A549 (cell line): ENCODE measurements around the gene PNMT. TPM values are rescaled to one million over a fixed set of nuclear protein-coding genes. Genes with fewer than 3 reads are reported as not detected.
A peak's percentile ranks its signal among the peaks of the same experiment; 100 is the strongest.

Source experiments
- ATAC-seq, 2 experiments: fragments of 200-7000 bp in 1 of 2; fragments of >200 bp in 1 of 2; cut with Nextera tagmentation in 1 of 2; cut with Tn5 transposase in 1 of 2; 3 replicates each; pipeline versions ENCODE4 v1.8.0 to v1.9.1; 2018 to 2020; ENCODE audit warnings: mild to moderate bottlenecking in 1 of 2, moderate library complexity in 1 of 2
- CTCF ChIA-PET: fragments of 300-600 bp; sonication (Branson Sonifier 250); formaldehyde crosslinking; extraction: SDS; loops from one replicate; lab custom pipeline; 2021; ENCODE audit warnings: antibody characterized with exemption, inconsistent platforms; lab: Yijun Ruan, JAX
- POLR2A ChIA-PET: fragments of 350-600 bp; formaldehyde crosslinking; extraction: SDS; loops from one replicate; lab custom pipeline; 2021; ENCODE audit warnings: antibody characterized with exemption, inconsistent platforms; lab: Yijun Ruan, JAX
- DNase-seq, 2 experiments: peaks; one replicate each; pipeline versions ENCODE4 v3.0.0 to v3.0.0-alpha.2; 2011 to 2016; ENCODE audit warnings: low read depth in 1 of 2, low spot score in 1 of 2
- FAIRE-seq: peaks from 2 replicates; lab custom pipeline; 2011; peaks lifted over from hg19 to GRCh38; lab: Jason Lieb, UNC
- H3K27ac ChIP-seq, 2 experiments: fragments of >200 bp; sonication (Bioruptor Twin); formaldehyde crosslinking; 3 replicates each; pipeline ENCODE4 v1.5.1; 2016 to 2017
- H3K4me1 ChIP-seq: fragments of >200 bp; sonication (Bioruptor Twin); formaldehyde crosslinking; 3 replicates; pipeline ENCODE4 v1.6.1; 2016
- H3K4me2 ChIP-seq: fragments of >200 bp; sonication (Bioruptor Twin); formaldehyde crosslinking; 3 replicates; pipeline ENCODE4 v1.6.1; 2016
- H3K4me3 ChIP-seq: fragments of >200 bp; sonication (Bioruptor Twin); formaldehyde crosslinking; 3 replicates; pipeline ENCODE4 v1.5.1; 2016
- H3K9me3 ChIP-seq: fragments of >200 bp; sonication (Bioruptor Twin); formaldehyde crosslinking; 3 replicates; pipeline ENCODE4 v1.6.1; 2016
- BHLHE40 ChIP-seq: IDR thresholded peaks from 2 replicates; pipeline ENCODE4 v1.6.1; 2012; ENCODE audit warnings: low read depth, low read length, inconsistent platforms
- CBX2 ChIP-seq: fragments of 200-600 bp; sonication (generic); IDR thresholded peaks from 2 replicates; pipeline ENCODE4 v1.6.1; 2016; ENCODE audit warnings: low read depth, mild to moderate bottlenecking, borderline replicate concordance
- CBX8 ChIP-seq: fragments of 200-600 bp; sonication (generic); IDR thresholded peaks from 2 replicates; pipeline ENCODE4 v1.6.1; 2016
- CHD2 ChIP-seq: fragments of 150-350 bp; IDR thresholded peaks from 2 replicates; pipeline ENCODE4 v1.6.1; 2014; ENCODE audit warnings: low read length; ENCODE audit not compliant: partially characterized antibody
- CTCF ChIP-seq: fragments of >200 bp; sonication (Bioruptor Twin); formaldehyde crosslinking; IDR thresholded peaks from 3 replicates; pipeline ENCODE4 v1.5.1; 2016
- EHMT2 ChIP-seq: fragments of 200-600 bp; sonication (generic); IDR thresholded peaks from 2 replicates; pipeline ENCODE4 v1.6.1; 2016; ENCODE audit warnings: antibody characterized with exemption, low read depth, mild to moderate bottlenecking, moderate library complexity
- FOSL2 ChIP-seq, 2 experiments: fragments of 450-650 bp in 1 of 2; fragments of >200 bp in 1 of 2; sonication (Bioruptor Twin) in 1 of 2; formaldehyde crosslinking; IDR thresholded peaks; 2 replicates each; pipeline versions ENCODE4 v1.5.0 to v1.6.1; 2016 to 2020; ENCODE audit warnings: mild to moderate bottlenecking in 1 of 2, moderate library complexity in 1 of 2
- GATA3 ChIP-seq: IDR thresholded peaks from 2 replicates; pipeline ENCODE4 v1.6.1; 2012; ENCODE audit warnings: borderline replicate concordance
- HDAC2 ChIP-seq: fragments of 200-600 bp; sonication (generic); IDR thresholded peaks from 2 replicates; pipeline ENCODE4 v1.6.1; 2016
- HMGXB4 ChIP-seq: fragments of 250-450 bp; sonication (Bioruptor Pico); IDR thresholded peaks from 2 replicates; pipeline ENCODE4 v1.5.0; 2021; ENCODE audit warnings: mild to moderate bottlenecking, moderate library complexity, borderline replicate concordance
- HOXB13 ChIP-seq: fragments of 250-450 bp; sonication (Bioruptor Pico); IDR thresholded peaks from 2 replicates; pipeline ENCODE4 v1.5.0; 2020; ENCODE audit warnings: low read depth, mild to moderate bottlenecking, moderate library complexity
- KDM1A ChIP-seq: fragments of 200-600 bp; sonication (generic); IDR thresholded peaks from 2 replicates; pipeline ENCODE4 v1.6.1; 2016; ENCODE audit warnings: low read depth, mild to moderate bottlenecking
- MAFK ChIP-seq: fragments of 450-650 bp; IDR thresholded peaks from 2 replicates; pipeline ENCODE4 v1.6.1; 2014; ENCODE audit not compliant: partially characterized antibody
- MYC ChIP-seq: IDR thresholded peaks from 2 replicates; pipeline ENCODE4 v1.6.1; 2012; ENCODE audit warnings: mild to moderate bottlenecking, inconsistent platforms, low read length, improper control_type of control experiment, borderline replicate concordance
- NPAS2 ChIP-seq: fragments of 250-450 bp; sonication (Bioruptor Pico); IDR thresholded peaks from 2 replicates; pipeline ENCODE4 v1.8.0; 2022; ENCODE audit warnings: mild to moderate bottlenecking, moderate library complexity, borderline replicate concordance
- PHF8 ChIP-seq: fragments of 200-600 bp; sonication (generic); IDR thresholded peaks from 2 replicates; pipeline ENCODE4 v1.6.1; 2016; ENCODE audit warnings: low read depth, mild to moderate bottlenecking, antibody characterized with exemption, moderate library complexity, borderline replicate concordance
- POLR2A ChIP-seq: IDR thresholded peaks from 2 replicates; pipeline ENCODE4 v1.6.1; 2012; ENCODE audit warnings: mild to moderate bottlenecking, low read length
- POLR2AphosphoS2 ChIP-seq: conservative IDR thresholded peaks from 2 replicates; pipeline ENCODE4 v1.6.1; 2012; ENCODE audit warnings: low read length, improper control_type of control experiment, inconsistent platforms
- RFX5 ChIP-seq: fragments of 450-650 bp; IDR thresholded peaks from 2 replicates; pipeline ENCODE4 v1.7.1; 2014; ENCODE audit warnings: antibody characterized with exemption, mild to moderate bottlenecking, moderate library complexity
- SMC3 ChIP-seq: fragments of >200 bp; sonication (Bioruptor Twin); formaldehyde crosslinking; IDR thresholded peaks from 3 replicates; pipeline ENCODE4 v1.6.1; 2018; ENCODE audit warnings: inconsistent platforms
- TFCP2L1 ChIP-seq: fragments of 250-450 bp; sonication (Bioruptor Pico); IDR thresholded peaks from 2 replicates; pipeline ENCODE4 v1.5.0; 2021; ENCODE audit warnings: mild to moderate bottlenecking
- TP53 ChIP-seq: fragments of 250-450 bp; sonication (Bioruptor Pico); IDR thresholded peaks from 2 replicates; pipeline ENCODE4 v1.5.0; 2021; ENCODE audit warnings: mild to moderate bottlenecking, moderate library complexity
- ZSCAN20 ChIP-seq: fragments of 250-450 bp; sonication (Bioruptor Pico); IDR thresholded peaks from 2 replicates; pipeline ENCODE4 v1.8.0; 2022; ENCODE audit warnings: mild to moderate bottlenecking, moderate library complexity
- WGBS: methylation state at CpG from one replicate; pipeline ENCODE4 v1.1.6; 2017; ENCODE audit errors: missing lambda C conversion rate; 5-methylcytosine and 5-hydroxymethylcytosine counted together
- polyA plus RNA-seq, 4 experiments: library from polyadenylated mRNA; depleted of rRNA in 3 of 4; stranded (reverse); fragments of >200 nt; fragmentation: RNase III in 1 of 4; extraction: RNeasy Plus Mini Kit Qiagen cat#74134 plus additional on column Dnase treatment in 1 of 4; gene quantifications; 2 replicates in 3 of 4; 3 replicates in 1 of 4; pipeline ENCODE4 v1.2.3, GENCODE V29; 2011 to 2017

Gene PNMT
- polyA plus RNA-seq, 2 of the 4 experiments (the other 2 are of a cell fraction), result not detected

DNA sequence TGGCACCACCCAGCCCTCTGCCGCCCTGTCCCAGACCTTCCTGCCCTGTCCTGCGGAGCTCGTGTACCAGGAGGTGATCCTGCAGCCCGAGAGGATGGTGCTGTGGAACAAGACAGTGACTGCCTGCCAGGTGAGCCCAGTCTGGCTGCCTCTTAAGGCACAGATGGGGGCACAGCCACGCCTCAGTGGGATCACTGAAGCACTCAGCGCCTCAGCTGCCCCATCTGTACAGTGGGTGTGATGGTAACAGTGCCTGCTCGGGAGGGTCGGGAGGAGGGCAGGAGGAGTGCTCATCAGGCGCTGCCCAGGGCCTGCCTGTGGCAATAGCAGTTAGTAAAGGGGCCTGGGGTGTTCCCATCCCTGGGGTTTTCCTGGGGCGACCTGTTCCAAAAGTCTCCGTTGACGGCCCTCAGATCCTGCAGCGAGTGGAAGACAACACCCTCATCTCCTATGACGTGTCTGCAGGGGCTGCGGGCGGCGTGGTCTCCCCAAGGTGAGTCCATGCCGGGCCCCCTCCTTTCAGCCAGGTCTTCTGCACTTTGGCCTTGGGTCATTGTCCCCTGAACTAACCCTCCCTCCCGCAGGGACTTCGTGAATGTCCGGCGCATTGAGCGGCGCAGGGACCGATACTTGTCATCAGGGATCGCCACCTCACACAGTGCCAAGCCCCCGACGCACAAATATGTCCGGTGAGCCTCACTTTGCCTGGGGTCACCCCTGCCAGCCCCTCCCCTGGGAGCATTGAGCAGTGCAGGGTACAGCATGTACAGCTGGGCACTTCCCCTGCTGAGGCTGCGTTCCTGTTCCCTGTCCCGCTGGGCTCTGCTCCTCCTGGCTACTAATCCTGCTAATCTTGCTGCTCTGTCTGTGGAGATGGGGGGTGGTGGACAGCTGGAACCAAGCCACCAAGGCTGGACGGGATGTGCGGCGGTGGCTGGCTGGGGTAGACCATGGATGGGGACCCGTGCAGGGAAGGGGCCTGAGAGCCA lies 7.6 kb upstream of the PNMT start:
- DNase-seq (no peak), ATAC-seq (no peak), FAIRE-seq (no peak)
- 94% methylated on average over 35 of the region's 35 CpGs for WGBS
- ChIA-PET POLR2A (no interaction called here), CTCF (interaction anchor here (0.9 to 50.7 kb wide), 7 partner anchors 8 to 70 kb away, joined by 3 to 1391 read pairs (median 4); partner anchors contain the start of genes MIEN1, PNMT, PPP1R1B and STARD3)
- TF ChIP-seq PHF8 (no peak), TFCP2L1 (CRISPR knock-in tag) (no peak), MYC (no peak), CBX2 (no peak), SMC3 (no peak), NPAS2 (CRISPR knock-in tag) (no peak), CTCF (no peak), HDAC2 (no peak), GATA3 (no peak), ZSCAN20 (CRISPR knock-in tag) (no peak), BHLHE40 (no peak), HMGXB4 (CRISPR knock-in tag) (no peak), MAFK (no peak), TP53 (CRISPR knock-in tag) (no peak), CBX8 (no peak), RFX5 (no peak), FOSL2 (IDR thresholded peaks at IDR 0.05) (no peak), FOSL2 (CRISPR knock-in tag; IDR thresholded peaks at IDR 0.05) (no peak)
- Histone ChIP-seq H3K4me2 (no peak overlapping the region), H3K9me3 (no peaks in the 10 kb centered on the region), H3K27ac (no peak overlapping the region), H3K4me1 (peaks cover 33% of the 10 kb centered on the region), H3K4me3 (no peak overlapping the region)

DNA sequence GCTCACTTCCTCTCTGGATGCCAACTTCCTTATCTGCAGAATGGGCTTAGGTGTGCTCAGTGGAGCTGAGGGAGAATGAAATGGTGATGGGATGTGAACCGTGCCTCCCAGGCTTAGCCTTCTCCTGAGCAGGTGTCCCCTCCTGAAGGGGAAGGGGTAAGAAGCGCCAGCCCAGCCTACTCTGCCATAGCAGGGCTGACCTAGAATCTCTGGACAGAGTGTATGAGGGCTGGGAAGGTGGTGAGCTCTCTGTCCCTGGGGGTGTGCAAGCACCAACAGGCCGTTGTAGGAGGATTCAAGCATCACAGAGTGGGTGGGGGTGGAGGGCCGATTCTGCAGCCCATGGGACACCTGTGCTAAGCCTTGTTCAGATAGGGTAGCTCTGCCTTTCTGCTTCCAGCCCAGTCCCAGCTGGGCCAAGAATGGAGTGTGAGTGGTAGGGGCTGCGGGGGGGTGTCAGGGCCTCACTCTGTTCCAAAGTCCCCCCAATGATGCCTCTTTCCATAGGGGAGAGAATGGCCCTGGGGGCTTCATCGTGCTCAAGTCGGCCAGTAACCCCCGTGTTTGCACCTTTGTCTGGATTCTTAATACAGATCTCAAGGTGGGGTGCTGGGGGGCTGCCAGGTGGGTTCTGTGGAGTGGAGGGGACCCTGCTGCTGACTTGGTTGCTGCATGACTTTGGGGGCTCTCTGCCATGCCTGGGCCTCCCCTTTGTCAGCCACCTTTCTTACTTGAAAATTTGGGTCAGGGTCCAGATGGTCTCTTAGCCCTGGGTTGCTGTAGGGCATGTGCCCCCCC lies 6.3 kb upstream of the PNMT start:
- WGBS, result 80% methylated on average over 8 of the region's 8 CpGs
- H3K4me3 ChIP-seq, result no peak overlapping the region
- H3K4me1 ChIP-seq, result peaks cover 45% of the 10 kb centered on the region
- no peak for DNase-seq
- H3K27ac ChIP-seq, result no peak overlapping the region
- ChIA-PET POLR2A (no interaction called here), CTCF (interaction anchor here (0.6 to 50.7 kb wide), 4 partner anchors 10 to 113 kb away, joined by 3 to 1391 read pairs (median 16); partner anchors contain the start of genes PPP1R1B and STARD3)
- FAIRE-seq, result no peak
- ATAC-seq, result no peak
- TF ChIP-seq POLR2AphosphoS2 (no peak), EHMT2 (no peak), KDM1A (0 out of 2 replicates have a peak, but pooled peaks have one; percentile 58), CHD2 (no peak), CTCF (no peak), POLR2A (no peak), MAFK (no peak), HOXB13 (CRISPR knock-in tag) (no peak)
- H3K9me3 ChIP-seq, result no peaks in the 10 kb centered on the region
- H3K4me2 ChIP-seq, result no peak overlapping the region
